PC-3 (cell line): ENCODE data around the gene VWA3B. TPM values are rescaled to one million over a fixed set of nuclear protein-coding genes. Genes with fewer than 3 reads are reported as not detected.

Source experiments
- ATAC-seq: fragments of 200-7000 bp; cut with Tn5 transposase; 2 replicates; pipeline ENCODE4 v1.9.1; 2020; ENCODE audit warnings: mild to moderate bottlenecking, moderate library complexity
- BruUV-seq: library from RNA; stranded (reverse); fragments of 400-500 nt; replicated peaks from 2 replicates; lab custom pipeline; 2021; lab: Mats Ljungman, UMichigan
- CTCF ChIA-PET: fragments of 300-600 bp; sonication (Branson Sonifier 250); formaldehyde crosslinking; loops from one replicate; lab custom pipeline; 2022; ENCODE audit warnings: antibody characterized with exemption; lab: Charles Lee
- POLR2A ChIA-PET: fragments of 300-600 bp; sonication (Branson Sonifier 250); formaldehyde crosslinking; loops from one replicate; lab custom pipeline; 2022; ENCODE audit warnings: antibody characterized with exemption; ENCODE audit not compliant: unreplicated experiment; lab: Charles Lee
- DNase-seq: peaks from one replicate; pipeline ENCODE4 v3.0.0-alpha.2; 2015
- H2AFZ ChIP-seq: fragments of 300-600 bp; sonication (generic); 2 replicates; pipeline ENCODE4 v1.6.0; 2016; ENCODE audit warnings: antibody characterized with exemption, low read length
- H3F3A ChIP-seq: fragments of 300-600 bp; sonication (generic); one replicate; pipeline ENCODE4 v1.6.0; 2017; ENCODE audit warnings: antibody characterized with exemption, low read length, control low read depth, mild to moderate bottlenecking; ENCODE audit not compliant: unreplicated experiment
- H3K27ac ChIP-seq: fragments of 300-600 bp; sonication (generic); 2 replicates; pipeline ENCODE4 v1.5.1; 2016; ENCODE audit warnings: mild to moderate bottlenecking, low read length
- H3K27me3 ChIP-seq: fragments of 300-600 bp; sonication (generic); 2 replicates; pipeline ENCODE4 v1.6.1; 2016; ENCODE audit warnings: low read length, mixed read lengths
- H3K36me3 ChIP-seq: fragments of 300-600 bp; sonication (generic); 2 replicates; pipeline ENCODE4 v1.6.1; 2016; ENCODE audit warnings: low read depth, mixed run types, low read length, mixed read lengths
- H3K4me1 ChIP-seq: fragments of 300-600 bp; sonication (generic); 2 replicates; pipeline ENCODE4 v1.5.1; 2016; ENCODE audit warnings: low read length; ENCODE audit not compliant: insufficient read depth
- H3K4me2 ChIP-seq: fragments of 300-600 bp; sonication (generic); 2 replicates; pipeline ENCODE4 v1.6.0; 2016; ENCODE audit warnings: low read length
- H3K4me3 ChIP-seq: fragments of 300-600 bp; sonication (generic); 2 replicates; pipeline ENCODE4 v1.5.1; 2016; ENCODE audit warnings: mild to moderate bottlenecking, low read length, mixed read lengths
- H3K79me2 ChIP-seq: fragments of 300-600 bp; sonication (generic); 2 replicates; pipeline ENCODE4 v1.6.1; 2017; ENCODE audit warnings: low read length, mixed read lengths
- H3K9ac ChIP-seq: fragments of 300-600 bp; sonication (generic); 2 replicates; pipeline ENCODE4 v1.6.0; 2016; ENCODE audit warnings: mild to moderate bottlenecking, low read length
- H3K9me2 ChIP-seq: fragments of 300-600 bp; sonication (generic); replicated peaks from 2 replicates; pipeline ENCODE4 v1.6.1; 2016; ENCODE audit warnings: mixed run types, low read length, mixed read lengths
- H3K9me3 ChIP-seq: fragments of 300-600 bp; sonication (generic); 2 replicates; pipeline ENCODE4 v1.6.1; 2016; ENCODE audit warnings: low read length, mixed read lengths
- H4K20me1 ChIP-seq: fragments of 300-600 bp; sonication (generic); 2 replicates; pipeline ENCODE4 v1.6.1; 2016; ENCODE audit warnings: low read length, mixed read lengths
- EZH2 ChIP-seq: fragments of 300-600 bp; sonication (generic); IDR thresholded peaks from one replicate; pipeline ENCODE4 v1.6.1; 2017; ENCODE audit warnings: antibody characterized with exemption, mild to moderate bottlenecking, low read length; ENCODE audit not compliant: unreplicated experiment
- EZH2phosphoT487 ChIP-seq: fragments of 300-600 bp; sonication (generic); IDR thresholded peaks from 2 replicates; pipeline ENCODE4 v1.6.1; 2018; ENCODE audit warnings: mild to moderate bottlenecking, antibody characterized with exemption, low read length, borderline replicate concordance
- intact Hi-C: fragments of 100-400 bp; cut with micrococcal nuclease; formaldehyde crosslinking; loops from 2 replicates; pipeline ENCODE4 v1.9.0; 2023
- total RNA-seq: library from RNA; depleted of rRNA; stranded (reverse); fragments of >200 nt; gene quantifications from 2 replicates; pipeline ENCODE4 v1.2.3, GENCODE V29; 2014
- TF ChIP-seq, protein P1 (sequence below): fragments of 300-600 bp; sonication (generic); conservative IDR thresholded peaks from 2 replicates; pipeline ENCODE4 v1.5.1; 2017; ENCODE audit warnings: antibody characterized with exemption, low read depth, mild to moderate bottlenecking, low read length

VWA3B gene
- total RNA-seq, 1 experiment from 2014 or later: not detected

DNA sequence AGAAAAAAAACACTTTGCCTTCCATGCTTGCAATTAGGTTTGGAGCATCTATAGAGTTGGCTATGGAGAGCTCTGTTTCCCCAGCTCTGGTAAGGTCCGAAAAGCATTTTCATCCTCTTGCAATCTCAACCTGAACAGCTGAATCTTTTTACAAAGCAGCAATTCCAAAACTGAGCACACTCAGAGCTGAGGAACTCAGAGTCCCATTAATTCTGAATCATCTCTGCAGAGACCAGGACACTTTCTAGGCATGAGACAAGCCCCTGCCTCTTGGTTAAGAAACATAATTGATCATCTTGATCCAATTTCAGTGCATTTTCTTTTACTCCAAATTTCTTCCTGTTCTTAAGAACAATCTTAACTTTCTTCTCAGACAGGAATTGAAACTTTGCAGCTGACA, 263.4 kb downstream of the VWA3B start:
- H3K27ac ChIP-seq: no peak overlapping the region
- no peak overlapping the region for H3K9ac ChIP-seq
- H3K36me3 ChIP-seq: no peaks in the 10 kb centered on the region
- intact Hi-C loops: loop anchor here (10.0 kb wide), 1 partner anchor 56 kb away; no protein-coding TSS in a partner anchor
- no peak for TF ChIP-seq EZH2
- TF ChIP-seq, protein P1, sequence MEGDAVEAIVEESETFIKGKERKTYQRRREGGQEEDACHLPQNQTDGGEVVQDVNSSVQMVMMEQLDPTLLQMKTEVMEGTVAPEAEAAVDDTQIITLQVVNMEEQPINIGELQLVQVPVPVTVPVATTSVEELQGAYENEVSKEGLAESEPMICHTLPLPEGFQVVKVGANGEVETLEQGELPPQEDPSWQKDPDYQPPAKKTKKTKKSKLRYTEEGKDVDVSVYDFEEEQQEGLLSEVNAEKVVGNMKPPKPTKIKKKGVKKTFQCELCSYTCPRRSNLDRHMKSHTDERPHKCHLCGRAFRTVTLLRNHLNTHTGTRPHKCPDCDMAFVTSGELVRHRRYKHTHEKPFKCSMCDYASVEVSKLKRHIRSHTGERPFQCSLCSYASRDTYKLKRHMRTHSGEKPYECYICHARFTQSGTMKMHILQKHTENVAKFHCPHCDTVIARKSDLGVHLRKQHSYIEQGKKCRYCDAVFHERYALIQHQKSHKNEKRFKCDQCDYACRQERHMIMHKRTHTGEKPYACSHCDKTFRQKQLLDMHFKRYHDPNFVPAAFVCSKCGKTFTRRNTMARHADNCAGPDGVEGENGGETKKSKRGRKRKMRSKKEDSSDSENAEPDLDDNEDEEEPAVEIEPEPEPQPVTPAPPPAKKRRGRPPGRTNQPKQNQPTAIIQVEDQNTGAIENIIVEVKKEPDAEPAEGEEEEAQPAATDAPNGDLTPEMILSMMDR: no peak
- TF ChIP-seq EZH2phosphoT487: no peak
- H3K9me3 ChIP-seq: no peaks in the 10 kb centered on the region
- H3K27me3 ChIP-seq: 0 out of 2 replicates have a peak, but pooled peaks cover 3% of the 10 kb centered on the region
- no peak overlapping the region for H3K4me2 ChIP-seq
- ATAC-seq: no peak
- no peaks in the 10 kb centered on the region for H3K4me1 ChIP-seq
- no peaks in the 10 kb centered on the region for H3K9me2 ChIP-seq
- no peak for DNase-seq
- no peaks in the 10 kb centered on the region for H3F3A ChIP-seq
- no peaks in the 10 kb centered on the region for H3K79me2 ChIP-seq
- POLR2A ChIA-PET: no interaction called here
- BruUV-seq: no TSS peak
- no peak overlapping the region for H3K4me3 ChIP-seq
- no peaks in the 10 kb centered on the region for H4K20me1 ChIP-seq
- CTCF ChIA-PET: no interaction called here
- no peak overlapping the region for H2AFZ ChIP-seq

DNA sequence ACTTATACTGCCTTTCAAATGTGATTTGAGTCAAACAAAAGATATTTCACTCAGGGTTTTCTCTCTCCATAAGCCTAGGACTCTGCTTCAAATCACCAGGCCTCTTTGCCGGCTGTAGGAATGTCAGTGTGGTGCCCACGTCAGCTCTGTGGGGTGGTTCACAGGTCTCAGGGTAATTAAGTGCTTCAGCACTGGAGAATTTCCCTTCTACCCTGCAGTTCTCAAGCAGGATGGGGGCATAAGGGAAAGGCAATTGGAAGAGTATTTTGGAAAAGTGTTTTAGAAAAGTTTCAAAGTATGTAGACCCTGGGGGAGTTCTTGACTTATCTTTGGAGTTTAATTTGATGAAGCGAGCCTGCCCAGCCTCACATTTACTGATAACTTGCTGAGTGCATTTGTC, 268.9 kb downstream of the VWA3B start:
- H3K9me2 ChIP-seq: no peaks in the 10 kb centered on the region
- H3K4me2 ChIP-seq: peak overlapping the region; percentile 67
- intact Hi-C loops: loop anchor here (1.0 to 10.0 kb wide), 2 partner anchors 22 to 61 kb away; no protein-coding TSS in a partner anchor
- H3K4me1 ChIP-seq: peaks cover 31% of the 10 kb centered on the region
- CTCF ChIA-PET: no interaction called here
- H3K4me3 ChIP-seq: no peak overlapping the region
- no peaks in the 10 kb centered on the region for H3K36me3 ChIP-seq
- no peaks in the 10 kb centered on the region for H3K27me3 ChIP-seq
- ATAC-seq (no peak), DNase-seq (no peak)
- H3K9ac ChIP-seq: peak overlapping the region; percentile 50
- TF ChIP-seq EZH2phosphoT487: no peak
- no peaks in the 10 kb centered on the region for H3K79me2 ChIP-seq
- peak overlapping the region; percentile 81 for H3K27ac ChIP-seq
- no peaks in the 10 kb centered on the region for H3F3A ChIP-seq
- no peaks in the 10 kb centered on the region for H4K20me1 ChIP-seq
- BruUV-seq: no TSS peak
- POLR2A ChIA-PET: no interaction called here
- no peak overlapping the region for H2AFZ ChIP-seq
- no peaks in the 10 kb centered on the region for H3K9me3 ChIP-seq

- Histone ChIP-seq H3K9me3 (no peaks in the 10 kb centered on the region), H3K36me3 (no peaks in the 10 kb centered on the region), H3K9me2 (no peaks in the 10 kb centered on the region), H3K4me3 (peak overlapping the region; percentile 13; the same call in 1 of the 2 replicates), H3F3A (no peaks in the 10 kb centered on the region), H4K20me1 (no peaks in the 10 kb centered on the region), H3K27ac (peak overlapping the region; percentile 81), H2AFZ (no peak overlapping the region; the same call in 1 of the 2 replicates), H3K4me1 (peaks cover 31% of the 10 kb centered on the region), H3K4me2 (peak overlapping the region; percentile 67), H3K27me3 (no peaks in the 10 kb centered on the region), H3K9ac (peak overlapping the region; percentile 56), H3K79me2 (no peaks in the 10 kb centered on the region)
- intact Hi-C loops: loop anchor here (1.0 to 10.0 kb wide), 2 partner anchors 22 to 62 kb away; no protein-coding TSS in a partner anchor
- ChIA-PET POLR2A (no interaction called here), CTCF (no interaction called here)
- no TSS peak for BruUV-seq
- TF ChIP-seq EZH2 (no peak), EZH2phosphoT487 (no peak)
- TF ChIP-seq, protein P1: no peak
- ATAC-seq: peak; percentile 88
- DNase-seq: peak; percentile 94
These were observed 269.8 kb downstream of the VWA3B start for GRCh38 chr2:98356729-98357128.
